Panc1 (cell line): ENCODE measurements around the gene VAT1L. TPM values are rescaled to one million over a fixed set of nuclear protein-coding genes. Genes with fewer than 3 reads are reported as not detected.

Source experiments
- ATAC-seq: fragments of 200-7000 bp; cut with Tn5 transposase; 2 replicates; pipeline ENCODE4 v1.9.1; 2020; ENCODE audit warnings: mild to moderate bottlenecking, moderate library complexity
- BruUV-seq: library from RNA; stranded (reverse); fragments of 400-500 nt; replicated peaks from 2 replicates; lab custom pipeline; 2021; lab: Mats Ljungman, UMichigan
- CTCF ChIA-PET: fragments of 300-600 bp; sonication (Branson Sonifier 250); formaldehyde crosslinking; loops from one replicate; lab custom pipeline; 2022; ENCODE audit warnings: antibody characterized with exemption; lab: Charles Lee
- POLR2A ChIA-PET: fragments of 300-600 bp; sonication (Branson Sonifier 250); formaldehyde crosslinking; loops from one replicate; lab custom pipeline; 2022; ENCODE audit warnings: antibody characterized with exemption; lab: Charles Lee
- DNase-seq: peaks from one replicate; pipeline ENCODE4 v3.0.0-alpha.2; 2010; ENCODE audit warnings: low read depth, low spot score
- H3K27ac ChIP-seq: 2 replicates; pipeline ENCODE4 v1.5.1; 2011; ENCODE audit warnings: mild to moderate bottlenecking, low read length, inconsistent platforms
- H3K27me3 ChIP-seq: fragments of 200-500 bp; sonication (Bioruptor generic); 2 replicates; pipeline ENCODE4 v1.6.0; 2014; ENCODE audit warnings: low read length, inconsistent platforms; ENCODE audit not compliant: control insufficient read depth, insufficient read depth
- H3K36me3 ChIP-seq: fragments of 200-500 bp; sonication (Bioruptor generic); 2 replicates; pipeline ENCODE4 v1.5.1; 2014; ENCODE audit warnings: inconsistent platforms, mild to moderate bottlenecking, low read length, moderate library complexity; ENCODE audit not compliant: control insufficient read depth, insufficient read depth
- H3K4me1 ChIP-seq: 2 replicates; pipeline ENCODE4 v1.5.1; 2011; ENCODE audit warnings: inconsistent platforms, mild to moderate bottlenecking, low read length, moderate library complexity; ENCODE audit not compliant: control insufficient read depth, insufficient read depth
- H3K4me3 ChIP-seq, 2 experiments: 2 replicates each; pipeline ENCODE4 v1.5.1; 2011 to 2012; ENCODE audit warnings: low read depth in 2 of 2, low read length in 2 of 2, mild to moderate bottlenecking in 2 of 2, inconsistent platforms in 1 of 2, moderate library complexity in 1 of 2
- H3K9me3 ChIP-seq: fragments of 200-500 bp; sonication (Bioruptor generic); 2 replicates; pipeline ENCODE4 v1.5.1; 2014; ENCODE audit warnings: low read depth, mild to moderate bottlenecking, inconsistent platforms, low read length, moderate library complexity; ENCODE audit not compliant: control insufficient read depth, insufficient read depth
- POLR2AphosphoS5 ChIP-seq: IDR thresholded peaks from 2 replicates; pipeline ENCODE4 v1.6.1; 2012; ENCODE audit warnings: mild to moderate bottlenecking, low read depth, low read length, moderate library complexity
- SIN3A ChIP-seq: IDR thresholded peaks from 2 replicates; pipeline ENCODE4 v1.6.1; 2012; ENCODE audit warnings: low read depth, mild to moderate bottlenecking, low read length, moderate library complexity, borderline replicate concordance; ENCODE audit not compliant: insufficient read depth
- TCF7L2 ChIP-seq: IDR thresholded peaks from 2 replicates; pipeline ENCODE4 v1.6.1; 2011; ENCODE audit warnings: mild to moderate bottlenecking, low read depth, low read length, inconsistent platforms
- in situ Hi-C: cut with HindIII; loops from 2 replicates; pipeline ENCODE4 v1.10.0; 2016; ENCODE audit warnings: low sequenced_read_pairs, low pct_unique_long_range_greater_than_20kb
- intact Hi-C: fragments of 100-400 bp; cut with micrococcal nuclease; formaldehyde crosslinking; loops from one replicate; pipeline ENCODE4 v1.10.0; 2022; ENCODE audit not compliant: unreplicated experiment
- total RNA-seq: library from RNA; stranded (reverse); gene quantifications from one replicate; pipeline ENCODE4 v1.2.1, GENCODE V29; 2021; ENCODE audit not compliant: unreplicated experiment
- TF ChIP-seq, protein P1 (sequence below): fragments of 450-650 bp; IDR thresholded peaks from 2 replicates; pipeline ENCODE4 v1.5.1; 2017; ENCODE audit warnings: mild to moderate bottlenecking
- TF ChIP-seq, protein P2 (sequence below), 2 experiments: IDR thresholded peaks; 2 replicates each; pipeline ENCODE4 v1.6.1; 2011 to 2012; ENCODE audit warnings: low read depth in 2 of 2, control low read depth in 1 of 2, low read length in 1 of 2, mild to moderate bottlenecking in 1 of 2, moderate library complexity in 1 of 2; ENCODE audit not compliant: insufficient read depth in 1 of 2

VAT1L gene
- total RNA-seq, 1 experiment from 2014 or later, result not detected

DNA sequence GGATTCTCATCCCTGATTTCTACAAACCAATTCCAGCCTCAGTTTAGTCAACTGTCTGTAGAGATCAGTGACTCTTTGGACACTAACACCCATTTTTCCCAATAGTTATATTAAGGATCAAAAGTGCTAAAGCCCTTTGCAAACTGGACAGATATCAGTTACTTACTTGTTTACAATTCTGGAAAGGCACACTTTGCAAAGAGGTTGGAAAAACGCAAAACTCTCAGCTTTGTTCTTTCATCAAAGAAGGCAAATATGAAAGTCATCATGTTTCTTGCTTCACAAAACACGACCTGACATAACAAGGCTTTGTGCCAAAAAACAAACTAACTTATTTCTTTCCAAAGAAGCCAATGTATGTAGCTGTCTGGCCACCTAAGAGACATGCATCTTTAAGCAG, 26.1 kb upstream of the VAT1L start:
- ChIA-PET CTCF (no interaction called here), POLR2A (no interaction called here)
- no peak for ATAC-seq
- TF ChIP-seq, protein P1, sequence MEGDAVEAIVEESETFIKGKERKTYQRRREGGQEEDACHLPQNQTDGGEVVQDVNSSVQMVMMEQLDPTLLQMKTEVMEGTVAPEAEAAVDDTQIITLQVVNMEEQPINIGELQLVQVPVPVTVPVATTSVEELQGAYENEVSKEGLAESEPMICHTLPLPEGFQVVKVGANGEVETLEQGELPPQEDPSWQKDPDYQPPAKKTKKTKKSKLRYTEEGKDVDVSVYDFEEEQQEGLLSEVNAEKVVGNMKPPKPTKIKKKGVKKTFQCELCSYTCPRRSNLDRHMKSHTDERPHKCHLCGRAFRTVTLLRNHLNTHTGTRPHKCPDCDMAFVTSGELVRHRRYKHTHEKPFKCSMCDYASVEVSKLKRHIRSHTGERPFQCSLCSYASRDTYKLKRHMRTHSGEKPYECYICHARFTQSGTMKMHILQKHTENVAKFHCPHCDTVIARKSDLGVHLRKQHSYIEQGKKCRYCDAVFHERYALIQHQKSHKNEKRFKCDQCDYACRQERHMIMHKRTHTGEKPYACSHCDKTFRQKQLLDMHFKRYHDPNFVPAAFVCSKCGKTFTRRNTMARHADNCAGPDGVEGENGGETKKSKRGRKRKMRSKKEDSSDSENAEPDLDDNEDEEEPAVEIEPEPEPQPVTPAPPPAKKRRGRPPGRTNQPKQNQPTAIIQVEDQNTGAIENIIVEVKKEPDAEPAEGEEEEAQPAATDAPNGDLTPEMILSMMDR, result no peak
- no peak for TF ChIP-seq POLR2AphosphoS5
- TF ChIP-seq SIN3A, result no peak
- TF ChIP-seq, protein P2, sequence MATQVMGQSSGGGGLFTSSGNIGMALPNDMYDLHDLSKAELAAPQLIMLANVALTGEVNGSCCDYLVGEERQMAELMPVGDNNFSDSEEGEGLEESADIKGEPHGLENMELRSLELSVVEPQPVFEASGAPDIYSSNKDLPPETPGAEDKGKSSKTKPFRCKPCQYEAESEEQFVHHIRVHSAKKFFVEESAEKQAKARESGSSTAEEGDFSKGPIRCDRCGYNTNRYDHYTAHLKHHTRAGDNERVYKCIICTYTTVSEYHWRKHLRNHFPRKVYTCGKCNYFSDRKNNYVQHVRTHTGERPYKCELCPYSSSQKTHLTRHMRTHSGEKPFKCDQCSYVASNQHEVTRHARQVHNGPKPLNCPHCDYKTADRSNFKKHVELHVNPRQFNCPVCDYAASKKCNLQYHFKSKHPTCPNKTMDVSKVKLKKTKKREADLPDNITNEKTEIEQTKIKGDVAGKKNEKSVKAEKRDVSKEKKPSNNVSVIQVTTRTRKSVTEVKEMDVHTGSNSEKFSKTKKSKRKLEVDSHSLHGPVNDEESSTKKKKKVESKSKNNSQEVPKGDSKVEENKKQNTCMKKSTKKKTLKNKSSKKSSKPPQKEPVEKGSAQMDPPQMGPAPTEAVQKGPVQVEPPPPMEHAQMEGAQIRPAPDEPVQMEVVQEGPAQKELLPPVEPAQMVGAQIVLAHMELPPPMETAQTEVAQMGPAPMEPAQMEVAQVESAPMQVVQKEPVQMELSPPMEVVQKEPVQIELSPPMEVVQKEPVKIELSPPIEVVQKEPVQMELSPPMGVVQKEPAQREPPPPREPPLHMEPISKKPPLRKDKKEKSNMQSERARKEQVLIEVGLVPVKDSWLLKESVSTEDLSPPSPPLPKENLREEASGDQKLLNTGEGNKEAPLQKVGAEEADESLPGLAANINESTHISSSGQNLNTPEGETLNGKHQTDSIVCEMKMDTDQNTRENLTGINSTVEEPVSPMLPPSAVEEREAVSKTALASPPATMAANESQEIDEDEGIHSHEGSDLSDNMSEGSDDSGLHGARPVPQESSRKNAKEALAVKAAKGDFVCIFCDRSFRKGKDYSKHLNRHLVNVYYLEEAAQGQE (IDR thresholded peaks at IDR 0.05; ENCODE audit: insufficient read depth in 1 of 2, low read depth in 2 of 2, low read length in 1 of 2), result no peak
- TF ChIP-seq TCF7L2, result no peak
- Histone ChIP-seq H3K4me1 (no peaks in the 10 kb centered on the region), H3K4me3 (no peak overlapping the region), H3K36me3 (no peaks in the 10 kb centered on the region), H3K27ac (no peak overlapping the region), H3K27me3 (no peaks in the 10 kb centered on the region), H3K9me3 (no peaks in the 10 kb centered on the region)
- in situ Hi-C loops, result no loop called here
- BruUV-seq, result no TSS peak
- intact Hi-C loops, result no loop called here
- DNase-seq, result no peak

DNA sequence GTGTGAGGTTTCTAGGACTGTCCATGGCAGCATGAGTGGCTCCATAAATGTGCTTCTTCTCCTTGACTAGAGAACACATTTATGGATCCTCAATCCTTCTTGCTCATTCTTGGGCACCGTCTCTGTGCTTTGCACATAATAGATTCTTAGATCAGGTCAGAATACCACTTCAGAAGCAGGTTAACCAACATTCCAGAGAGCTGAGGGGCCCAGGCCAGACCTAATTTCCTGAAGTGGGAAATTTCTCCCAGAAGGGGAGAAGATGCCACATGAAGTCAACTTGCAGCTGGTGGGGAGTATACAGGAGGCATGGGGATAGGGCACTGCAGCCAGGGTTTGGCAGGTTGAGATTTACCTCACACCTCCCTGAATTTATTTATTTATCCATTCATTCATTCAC, 24.4 kb upstream of the VAT1L start:
- CTCF ChIA-PET, result no interaction called here
- POLR2A ChIA-PET, result no interaction called here
- H3K4me1 ChIP-seq, result no peaks in the 10 kb centered on the region
- H3K9me3 ChIP-seq, result no peaks in the 10 kb centered on the region
- H3K36me3 ChIP-seq, result no peaks in the 10 kb centered on the region
- ATAC-seq (no peak), DNase-seq (no peak)
- intact Hi-C loops, result no loop called here
- H3K4me3 ChIP-seq, result no peak overlapping the region
- H3K27ac ChIP-seq, result no peak overlapping the region
- TF ChIP-seq, protein P1, result no peak
- TF ChIP-seq, protein P2 (IDR thresholded peaks at IDR 0.05; ENCODE audit: insufficient read depth in 1 of 2, low read depth in 2 of 2, low read length in 1 of 2), result no peak
- TF ChIP-seq POLR2AphosphoS5, result no peak
- TF ChIP-seq SIN3A, result no peak
- TF ChIP-seq TCF7L2, result no peak
- in situ Hi-C loops, result no loop called here
- H3K27me3 ChIP-seq, result no peaks in the 10 kb centered on the region
- BruUV-seq, result no TSS peak
